T-cell (primary cell): ENCODE data around the gene SPC24. TPM values are rescaled to one million over a fixed set of nuclear protein-coding genes. Genes with fewer than 3 reads are reported as not detected.

Source experiments
- ATAC-seq, 4 experiments: fragments of 200-7000 bp in 3 of 4; fragments of 150-1000 bp in 1 of 4; cut with Tn5 transposase; replicated peaks in 1 of 4; 1 replicate in 3 of 4; 2 replicates in 1 of 4; pipeline ENCODE4 v1.10.0; 2021; ENCODE audit warnings: moderate library complexity in 3 of 4, mild to moderate bottlenecking in 2 of 4, moderate number of reproducible peaks in 1 of 4
- CTCF ChIA-PET, 2 donors: fragments of 300-600 bp; sonication (Branson Sonifier 250); formaldehyde crosslinking; loops; one replicate each; lab custom pipeline; 2022; ENCODE audit warnings: antibody characterized with exemption in 2 of 2; lab: Charles Lee
- POLR2A ChIA-PET, 2 donors: fragments of 300-600 bp; sonication (Branson Sonifier 250); formaldehyde crosslinking; loops; one replicate each; lab custom pipeline; 2022; ENCODE audit warnings: antibody characterized with exemption in 2 of 2; lab: Charles Lee
- DNase-seq, 35 experiments: peaks; one replicate each; pipeline versions ENCODE4 v3.0.0 to v3.0.0-alpha.2; 2013 to 2023
- H3K27ac ChIP-seq: one replicate; pipeline ENCODE4 v1.5.1; 2013; ENCODE audit warnings: low read length
- H3K27me3 ChIP-seq, 2 experiments: replicated peaks in 1 of 2; 1 replicate in 1 of 2; 2 replicates in 1 of 2; pipeline versions ENCODE4 v1.6.1 to v1.7.0; 2013; ENCODE audit warnings: low read length in 1 of 2, mixed read lengths in 1 of 2; ENCODE audit not compliant: control insufficient read depth in 2 of 2, insufficient read depth in 2 of 2; ENCODE audit errors: extremely low read depth in 1 of 2
- H3K36me3 ChIP-seq, 2 donors: 1 replicate in 1 of 2; 2 replicates in 1 of 2; pipeline versions ENCODE4 v1.6.1 to v1.7.0; 2013; ENCODE audit warnings: low read length in 1 of 2; ENCODE audit not compliant: control insufficient read depth in 2 of 2, insufficient read depth in 1 of 2; ENCODE audit errors: extremely low read depth in 1 of 2
- H3K4me1 ChIP-seq, 2 experiments: 1 replicate in 1 of 2; 2 replicates in 1 of 2; pipeline versions ENCODE4 v1.6.1 to v1.7.0; 2013; ENCODE audit warnings: low read length in 2 of 2, mixed read lengths in 1 of 2; ENCODE audit not compliant: insufficient read depth in 2 of 2, control insufficient read depth in 1 of 2; ENCODE audit errors: extremely low read depth in 1 of 2
- H3K4me3 ChIP-seq, 2 donors: 1 replicate in 1 of 2; 2 replicates in 1 of 2; pipeline versions ENCODE4 v1.5.1 to v1.7.0; 2013; ENCODE audit warnings: mild to moderate bottlenecking in 2 of 2, low read length in 1 of 2, moderate library complexity in 1 of 2; ENCODE audit not compliant: control insufficient read depth in 1 of 2; ENCODE audit errors: extremely low read depth in 1 of 2
- H3K9me3 ChIP-seq: 2 replicates; pipeline ENCODE4 v1.7.0; 2013
- H3K27ac Mint-ChIP-seq, 2 donors: one replicate each; pipeline ENCODE4 v1.8.0; 2020 to 2021; ENCODE audit warnings: mild to moderate bottlenecking in 2 of 2, mixed read lengths in 2 of 2
- H3K27me3 Mint-ChIP-seq, 2 donors: one replicate each; pipeline ENCODE4 v1.8.0; 2021 to 2022; ENCODE audit warnings: mixed read lengths in 2 of 2
- H3K36me3 Mint-ChIP-seq: one replicate; pipeline ENCODE4 v1.8.0; 2021; ENCODE audit warnings: mixed read lengths
- H3K4me1 Mint-ChIP-seq, 3 donors: one replicate each; pipeline ENCODE4 v1.8.0; 2020 to 2022; ENCODE audit warnings: mixed read lengths in 3 of 3, mild to moderate bottlenecking in 1 of 3
- H3K4me3 Mint-ChIP-seq, 3 donors: one replicate each; pipeline ENCODE4 v1.8.0; 2020 to 2022; ENCODE audit warnings: mild to moderate bottlenecking in 3 of 3, mixed read lengths in 3 of 3, moderate library complexity in 3 of 3
- H3K9me3 Mint-ChIP-seq, 3 donors: one replicate each; pipeline ENCODE4 v1.8.0; 2020 to 2022; ENCODE audit warnings: mixed read lengths in 3 of 3
- WGBS: methylation state at CpG from one replicate; pipeline ENCODE4 v1.1.5; 2013; ENCODE audit warnings: missing lambda C conversion rate; ENCODE audit not compliant: insufficient coverage; 5-methylcytosine and 5-hydroxymethylcytosine counted together
- total RNA-seq, 35 experiments: library from RNA in 6 of 35; stranded (reverse) in 6 of 35; fragments of 120-200 nt in 1 of 35; gene quantifications; one replicate each; pipeline versions ENCODE4 v1.2.1 to v1.2.4 and lab custom pipeline; 2013 to 2026

The SPC24 gene
- total RNA-seq, 5 donors from 2014 or later (not counting 1 experiment from before 2014, with no cell fraction given) = 0.95 to 3.6 (median 2.4) TPM

DNA sequence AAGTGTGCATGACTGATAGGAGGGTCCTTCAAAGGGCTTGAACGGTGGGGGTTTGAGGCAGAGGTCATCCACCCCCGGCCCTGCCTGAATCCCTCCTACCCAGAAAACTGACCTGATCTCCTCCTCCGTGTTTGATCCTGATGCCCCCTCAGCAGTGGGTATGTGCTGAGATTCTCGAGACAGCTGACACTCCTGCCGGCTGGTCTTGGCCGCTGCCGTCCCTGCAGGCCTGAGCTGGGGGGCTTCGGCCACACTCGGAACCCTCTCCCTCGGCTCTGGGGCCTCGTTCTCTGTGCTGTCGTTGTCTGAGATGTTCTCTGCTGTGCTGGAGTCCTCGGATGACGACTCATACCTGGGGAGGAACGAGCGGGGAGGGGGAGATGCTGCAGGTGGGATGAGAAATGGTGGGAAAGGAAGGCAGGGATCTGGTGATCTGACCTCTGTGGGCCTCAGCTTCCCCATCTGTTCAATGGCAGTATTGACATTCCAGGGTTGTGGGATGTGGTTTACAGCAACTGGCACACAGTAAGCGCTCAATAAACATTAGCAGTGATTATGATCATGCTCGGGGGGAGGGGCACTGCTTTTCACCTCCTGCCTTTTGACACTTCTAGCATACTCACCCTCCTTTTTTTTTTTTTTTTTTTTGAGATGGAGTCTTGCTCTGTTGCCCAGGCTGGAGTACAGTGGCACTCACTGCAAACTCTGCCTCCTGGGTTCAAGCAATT, 21.0 kb upstream of the SPC24 start:
- POLR2A ChIA-PET = no interaction called here
- WGBS = 91% methylated on average over 13 of the region's 18 CpGs
- H3K9me3 Mint-ChIP-seq = no peaks in the 10 kb centered on the region

DNA sequence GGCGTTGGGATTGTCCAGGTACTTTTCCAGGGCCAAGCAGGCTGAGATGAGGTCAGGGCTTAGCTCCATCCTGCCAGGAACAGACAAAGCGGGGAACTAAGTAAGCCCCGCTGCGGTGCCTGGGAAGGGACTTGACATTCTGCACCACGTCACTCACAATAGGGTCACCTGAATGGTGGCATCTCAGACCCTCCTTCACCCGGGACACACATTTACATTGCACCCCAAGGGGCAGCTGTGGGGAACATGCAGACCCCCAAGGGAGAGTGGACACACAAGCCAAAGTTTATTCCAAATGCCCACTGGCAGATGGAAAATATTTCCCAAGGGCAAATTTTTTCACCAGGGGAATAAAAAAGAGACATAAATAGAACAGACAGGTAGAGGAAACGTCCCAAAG, 20.3 kb upstream of the SPC24 start:
- no peaks in the 10 kb centered on the region for H3K9me3 Mint-ChIP-seq
- H3K4me1 ChIP-seq = peaks cover 0 to 6% of the 10 kb centered on the region in 2 experiments
- H3K36me3 Mint-ChIP-seq = no peaks in the 10 kb centered on the region
- DNase-seq (no peak), ATAC-seq (no peak)
- POLR2A ChIA-PET = no interaction called here
- H3K36me3 ChIP-seq = no peaks in the 10 kb centered on the region
- CTCF ChIA-PET = no interaction called here
- H3K27ac ChIP-seq = no peak overlapping the region
- WGBS = 79% methylated on average over 4 of the region's 7 CpGs
- no peak overlapping the region for H3K4me3 Mint-ChIP-seq
- H3K4me1 Mint-ChIP-seq = peaks cover 0 to 10% (median 5%) of the 10 kb centered on the region in 3 donors
- H3K9me3 ChIP-seq = no peaks in the 10 kb centered on the region
- no peak overlapping the region for H3K4me3 ChIP-seq
- H3K27me3 ChIP-seq = peaks cover 0 to 9% of the 10 kb centered on the region in 2 experiments
- H3K27ac Mint-ChIP-seq = no peak overlapping the region
- H3K27me3 Mint-ChIP-seq = peaks cover 0 to 4% of the 10 kb centered on the region in 2 donors

More for the DNA sequence above, 21.0 kb upstream of the SPC24 start:
- H3K4me3 Mint-ChIP-seq = no peak overlapping the region
- H3K27ac ChIP-seq = no peak overlapping the region
- H3K9me3 ChIP-seq = no peaks in the 10 kb centered on the region
- H3K27me3 ChIP-seq = peaks cover 0 to 9% of the 10 kb centered on the region in 2 experiments
- no peak for DNase-seq
- no peak for ATAC-seq
- CTCF ChIA-PET = no interaction called here
- H3K27ac Mint-ChIP-seq = no peak overlapping the region
- H3K4me1 Mint-ChIP-seq = peaks cover 0 to 10% (median 5%) of the 10 kb centered on the region in 3 donors
- no peaks in the 10 kb centered on the region for H3K36me3 ChIP-seq
- H3K4me1 ChIP-seq = peaks cover 0 to 6% of the 10 kb centered on the region in 2 experiments
- peaks cover 0 to 4% of the 10 kb centered on the region in 2 donors for H3K27me3 Mint-ChIP-seq
- H3K36me3 Mint-ChIP-seq = no peaks in the 10 kb centered on the region
- no peak overlapping the region for H3K4me3 ChIP-seq

GRCh38 chr19:11174336-11174735, 18.8 kb upstream of the SPC24 start:
- Histone ChIP-seq H3K4me1 (no peaks in the 10 kb centered on the region), H3K4me3 (no peak overlapping the region), H3K27me3 (peaks cover 0 to 13% of the 10 kb centered on the region in 2 experiments), H3K27ac (no peak overlapping the region), H3K36me3 (no peaks in the 10 kb centered on the region), H3K9me3 (no peaks in the 10 kb centered on the region)
- Mint-ChIP-seq H3K27ac (no peak overlapping the region), H3K27me3 (peaks cover 0 to 2% of the 10 kb centered on the region in 2 donors), H3K9me3 (no peaks in the 10 kb centered on the region), H3K4me3 (no peak overlapping the region), H3K4me1 (no peaks in the 10 kb centered on the region), H3K36me3 (no peaks in the 10 kb centered on the region)
- DNase-seq (no peak), ATAC-seq (no peak)
- 98% methylated on average over 22 of the region's 27 CpGs for WGBS
- POLR2A ChIA-PET = no interaction called here
- CTCF ChIA-PET = no interaction called here

DNA sequence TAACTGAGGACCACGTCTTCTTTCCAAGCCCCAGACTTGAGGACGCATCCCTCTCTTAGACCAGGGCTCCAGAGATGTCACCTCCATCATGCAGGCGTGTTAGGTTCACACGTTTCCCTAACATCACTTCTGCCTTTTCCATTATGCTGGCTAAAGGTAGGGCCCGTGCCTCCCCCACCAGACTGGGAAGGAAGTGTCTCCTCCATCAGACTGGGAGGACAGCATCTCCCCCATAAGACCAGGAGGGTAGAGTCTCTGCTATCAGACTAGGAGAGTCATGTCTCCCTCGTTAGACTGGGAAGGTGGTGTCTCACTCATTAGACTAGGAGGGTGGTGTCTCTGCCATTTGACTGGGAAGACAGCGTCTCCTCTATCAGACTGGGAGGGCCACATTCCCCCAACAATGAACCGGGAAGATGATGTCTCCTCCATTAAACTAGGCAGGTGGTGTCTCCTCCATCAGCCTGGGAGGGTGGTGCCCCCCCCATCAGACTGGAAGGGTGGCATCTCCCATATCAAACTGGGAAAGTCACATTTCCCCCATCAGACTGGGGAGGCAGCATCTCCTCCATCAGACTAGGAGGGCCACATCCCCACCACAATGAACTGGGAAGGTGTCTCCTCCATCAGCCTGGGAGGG, 18.1 kb upstream of the SPC24 start:
- 40% methylated on average over 1 of the region's 8 CpGs for WGBS
- H3K27me3 ChIP-seq = peaks cover 0 to 10% of the 10 kb centered on the region in 2 experiments
- DNase-seq (no peak), ATAC-seq (no peak)
- no peak overlapping the region for H3K4me3 Mint-ChIP-seq
- ChIA-PET POLR2A (no interaction called here), CTCF (no interaction called here)
- H3K36me3 Mint-ChIP-seq = no peaks in the 10 kb centered on the region
- H3K4me3 ChIP-seq = no peak overlapping the region
- H3K27ac ChIP-seq = no peak overlapping the region
- H3K27ac Mint-ChIP-seq = no peak overlapping the region
- H3K9me3 ChIP-seq = no peaks in the 10 kb centered on the region
- no peaks in the 10 kb centered on the region for H3K9me3 Mint-ChIP-seq
- H3K27me3 Mint-ChIP-seq = peaks cover 0 to 2% of the 10 kb centered on the region in 2 donors
- H3K36me3 ChIP-seq = no peaks in the 10 kb centered on the region
- H3K4me1 Mint-ChIP-seq = no peaks in the 10 kb centered on the region
- no peaks in the 10 kb centered on the region for H3K4me1 ChIP-seq

DNA sequence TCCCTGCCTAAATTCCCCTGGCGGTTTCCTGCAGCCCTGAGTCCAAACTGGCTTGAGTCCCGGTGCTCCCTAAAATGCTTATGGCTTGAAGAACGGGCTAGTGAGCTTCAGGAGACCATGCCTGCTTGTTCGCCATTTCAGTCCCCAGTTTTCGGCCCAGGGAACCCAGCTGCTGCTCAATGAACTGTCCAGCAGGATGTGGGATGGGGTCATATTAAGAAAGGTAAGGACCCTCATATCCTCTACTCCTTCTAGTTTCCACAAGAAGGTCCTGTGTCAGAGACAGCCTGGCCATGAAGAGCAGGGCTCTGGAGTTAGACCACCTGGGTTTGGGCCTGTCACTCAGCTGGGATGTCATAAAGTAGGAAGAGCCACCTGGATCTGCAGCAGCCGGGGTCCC, 17.0 kb upstream of the SPC24 start:
- CTCF ChIA-PET = interaction anchor here in 1 of 2 donors (0.6 kb wide), 1 partner anchor 24 kb away, joined by 3 read pairs; no protein-coding TSS in a partner anchor
- POLR2A ChIA-PET = no interaction called here
- WGBS = 82% methylated on average over 5 of the region's 6 CpGs

GRCh38 chr19:11171144-11171543, 15.6 kb upstream of the SPC24 start:
- POLR2A ChIA-PET = no interaction called here

More for the DNA sequence above, 17.0 kb upstream of the SPC24 start:
- DNase-seq = no peak
- Mint-ChIP-seq H3K36me3 (no peaks in the 10 kb centered on the region), H3K27me3 (no peaks in the 10 kb centered on the region), H3K4me3 (no peak overlapping the region), H3K4me1 (no peaks in the 10 kb centered on the region), H3K27ac (no peak overlapping the region), H3K9me3 (no peaks in the 10 kb centered on the region)
- no peaks in the 10 kb centered on the region for H3K9me3 ChIP-seq
- ATAC-seq = no peak
- no peak overlapping the region for H3K4me3 ChIP-seq
- peaks cover 0 to 4% of the 10 kb centered on the region in 2 experiments for H3K27me3 ChIP-seq
- H3K36me3 ChIP-seq = no peaks in the 10 kb centered on the region
- H3K27ac ChIP-seq = no peak overlapping the region
- no peaks in the 10 kb centered on the region for H3K4me1 ChIP-seq

More at GRCh38 chr19:11171144-11171543, 15.6 kb upstream of the SPC24 start:
- Mint-ChIP-seq H3K36me3 (no peaks in the 10 kb centered on the region), H3K4me1 (no peaks in the 10 kb centered on the region), H3K27me3 (no peaks in the 10 kb centered on the region), H3K27ac (no peak overlapping the region), H3K9me3 (no peaks in the 10 kb centered on the region), H3K4me3 (no peak overlapping the region)
- no peak for ATAC-seq
- Histone ChIP-seq H3K4me3 (no peak overlapping the region), H3K27ac (no peak overlapping the region), H3K27me3 (peaks cover 0 to 10% of the 10 kb centered on the region in 2 experiments), H3K9me3 (no peaks in the 10 kb centered on the region), H3K36me3 (no peaks in the 10 kb centered on the region), H3K4me1 (no peaks in the 10 kb centered on the region)
- WGBS = no CpG with 5 or more reads among the region's 5 CpGs
- CTCF ChIA-PET = no interaction called here
- no peak for DNase-seq
